Calu3 (cell line): ENCODE measurements around the gene NCKAP1. TPM values are rescaled to one million over a fixed set of nuclear protein-coding genes. Genes with fewer than 3 reads are reported as not detected.

ENCODE experiments used
- BruUV-seq: library from RNA; stranded (reverse); fragments of 400-500 nt; replicated peaks from 2 replicates; lab custom pipeline; 2021; lab: Mats Ljungman, UMichigan
- CTCF ChIA-PET: fragments of 300-600 bp; sonication (Branson Sonifier 250); formaldehyde crosslinking; loops from one replicate; lab custom pipeline; 2022; ENCODE audit warnings: antibody characterized with exemption; lab: Charles Lee
- DNase-seq: peaks from one replicate; pipeline ENCODE4 v3.0.0; 2022
- H3K27ac Mint-ChIP-seq: one replicate; pipeline ENCODE4 v1.8.0; 2022; ENCODE audit warnings: mixed read lengths; ENCODE audit not compliant: unreplicated experiment
- H3K27me3 Mint-ChIP-seq: one replicate; pipeline ENCODE4 v1.8.0; 2022; ENCODE audit warnings: mixed read lengths; ENCODE audit not compliant: unreplicated experiment
- H3K36me3 Mint-ChIP-seq: one replicate; pipeline ENCODE4 v1.8.0; 2022; ENCODE audit warnings: mild to moderate bottlenecking, moderate library complexity, mixed read lengths; ENCODE audit not compliant: insufficient read depth, unreplicated experiment
- H3K4me1 Mint-ChIP-seq: one replicate; pipeline ENCODE4 v1.8.0; 2022; ENCODE audit warnings: mild to moderate bottlenecking, low read depth, mixed read lengths; ENCODE audit not compliant: unreplicated experiment
- H3K4me3 Mint-ChIP-seq: one replicate; pipeline ENCODE4 v1.8.0; 2022; ENCODE audit warnings: mild to moderate bottlenecking, low read depth, moderate library complexity, mixed read lengths; ENCODE audit not compliant: unreplicated experiment
- H3K9me3 Mint-ChIP-seq: one replicate; pipeline ENCODE4 v1.8.0; 2022; ENCODE audit warnings: low read depth, mixed read lengths; ENCODE audit not compliant: unreplicated experiment
- CTCF ChIP-seq: fragments of 200-600 bp; IDR thresholded peaks from one replicate; pipeline ENCODE4 v1.8.0; 2022; ENCODE audit warnings: antibody characterized with exemption; ENCODE audit not compliant: unreplicated experiment
- intact Hi-C: fragments of 100-400 bp; cut with micrococcal nuclease; formaldehyde crosslinking; loops from one replicate; pipeline ENCODE4 v1.10.0; 2022; ENCODE audit not compliant: unreplicated experiment
- total RNA-seq: library from RNA; stranded (reverse); gene quantifications from 2 replicates; pipeline ENCODE4 v1.2.3, GENCODE V29; 2022

Gene NCKAP1
- total RNA-seq, 1 experiment from 2014 or later = 157 TPM

- BruUV-seq = no TSS peak
- CTCF ChIA-PET = no interaction called here
Observed at GRCh38 chr2:182942756-182943155, 95.5 kb downstream of the NCKAP1 start.

GRCh38 chr2:182941919-182942318 lies 96.3 kb downstream of the NCKAP1 start:
- no peak for TF ChIP-seq CTCF
- DNase-seq = no peak
- H3K4me3 Mint-ChIP-seq = no peak overlapping the region
- no peak overlapping the region for H3K27ac Mint-ChIP-seq
- intact Hi-C loops = no loop called here
- no TSS peak for BruUV-seq
- H3K36me3 Mint-ChIP-seq = peaks cover 29% of the 10 kb centered on the region
- CTCF ChIA-PET = no interaction called here
- no peaks in the 10 kb centered on the region for H3K9me3 Mint-ChIP-seq
- no peaks in the 10 kb centered on the region for H3K27me3 Mint-ChIP-seq
- H3K4me1 Mint-ChIP-seq = peaks cover 8% of the 10 kb centered on the region

More at GRCh38 chr2:182942756-182943155, 95.5 kb downstream of the NCKAP1 start:
- Mint-ChIP-seq H3K4me1 (peaks cover 9% of the 10 kb centered on the region), H3K27ac (no peak overlapping the region), H3K9me3 (no peaks in the 10 kb centered on the region), H3K36me3 (peaks cover 24% of the 10 kb centered on the region), H3K27me3 (no peaks in the 10 kb centered on the region), H3K4me3 (no peak overlapping the region)
- no peak for TF ChIP-seq CTCF
- intact Hi-C loops = no loop called here
- no peak for DNase-seq

GRCh38 chr2:182941121-182941722 lies 97.0 kb downstream of the NCKAP1 start:
- no peak for DNase-seq
- intact Hi-C loops = no loop called here
- H3K36me3 Mint-ChIP-seq = peaks cover 24% of the 10 kb centered on the region
- no peak for TF ChIP-seq CTCF
- peaks cover under 1% of the 10 kb centered on the region for H3K4me1 Mint-ChIP-seq
- H3K9me3 Mint-ChIP-seq = no peaks in the 10 kb centered on the region
- no peak overlapping the region for H3K27ac Mint-ChIP-seq
- H3K27me3 Mint-ChIP-seq = no peaks in the 10 kb centered on the region
- CTCF ChIA-PET = no interaction called here
- no peak overlapping the region for H3K4me3 Mint-ChIP-seq
- no TSS peak for BruUV-seq

- H3K4me1 Mint-ChIP-seq = no peaks in the 10 kb centered on the region
- no peak for TF ChIP-seq CTCF
- H3K36me3 Mint-ChIP-seq = peaks cover 22% of the 10 kb centered on the region
- DNase-seq = no peak
- no peak overlapping the region for H3K4me3 Mint-ChIP-seq
- no TSS peak for BruUV-seq
- no peaks in the 10 kb centered on the region for H3K27me3 Mint-ChIP-seq
- CTCF ChIA-PET = no interaction called here
- intact Hi-C loops = no loop called here
- H3K27ac Mint-ChIP-seq = no peak overlapping the region
- H3K9me3 Mint-ChIP-seq = no peaks in the 10 kb centered on the region
Observed at GRCh38 chr2:182937870-182938269, 100.4 kb downstream of the NCKAP1 start.
